Activated CD8-positive, alpha-beta T cell treated with anti-CD3 and anti-CD28 coated beads for 36 hours (primary cell): ENCODE results near the gene SPAG5. TPM values are rescaled to one million over a fixed set of nuclear protein-coding genes. Genes with fewer than 3 reads are reported as not detected.

Experiments used
- ATAC-seq: fragments of 200-7000 bp; cut with Tn5 transposase; one replicate; pipeline ENCODE4 v1.10.0; 2021; ENCODE audit warnings: mild to moderate bottlenecking, moderate library complexity
- CTCF ChIA-PET: fragments of 350-600 bp; sonication (Branson Sonifier 250); formaldehyde crosslinking; loops from one replicate; lab custom pipeline; 2021; ENCODE audit warnings: antibody characterized with exemption; lab: Charles Lee
- POLR2A ChIA-PET: fragments of 350-600 bp; sonication (Branson Sonifier 250); formaldehyde crosslinking; loops from one replicate; lab custom pipeline; 2021; ENCODE audit warnings: antibody characterized with exemption; lab: Charles Lee
- DNase-seq: peaks from one replicate; pipeline ENCODE4 v3.0.0-alpha.2; 2020
- H3K27ac Mint-ChIP-seq: one replicate; pipeline ENCODE4 v1.8.0; 2021; ENCODE audit warnings: mild to moderate bottlenecking, mixed read lengths
- H3K27me3 Mint-ChIP-seq: one replicate; pipeline ENCODE4 v1.8.0; 2021; ENCODE audit warnings: mixed read lengths
- H3K36me3 Mint-ChIP-seq: one replicate; pipeline ENCODE4 v1.8.0; 2021; ENCODE audit warnings: low read depth, mixed read lengths
- H3K4me1 Mint-ChIP-seq: one replicate; pipeline ENCODE4 v1.8.0; 2021; ENCODE audit warnings: low read depth, mixed read lengths
- H3K4me3 Mint-ChIP-seq: one replicate; pipeline ENCODE4 v1.8.0; 2021; ENCODE audit warnings: mild to moderate bottlenecking, moderate library complexity, mixed read lengths
- H3K9me3 Mint-ChIP-seq: one replicate; pipeline ENCODE4 v1.8.0; 2021; ENCODE audit warnings: mixed read lengths
- CTCF ChIP-seq: fragments of 200-600 bp; IDR thresholded peaks from one replicate; pipeline ENCODE4 v1.8.0; 2022; ENCODE audit warnings: antibody characterized with exemption, mild to moderate bottlenecking
- intact Hi-C: fragments of 100-400 bp; cut with micrococcal nuclease; formaldehyde crosslinking; loops from one replicate; pipeline ENCODE4 v1.10.0; 2022
- total RNA-seq, 2 experiments: library from RNA; stranded (reverse); gene quantifications; one replicate each; pipeline ENCODE4 v1.2.3, GENCODE V29; 2021

Gene SPAG5
- total RNA-seq, 2 experiments from 2014 or later, result 140 to 141 TPM

- peaks cover 32% of the 10 kb centered on the region for H3K36me3 Mint-ChIP-seq
- no peaks in the 10 kb centered on the region for H3K27me3 Mint-ChIP-seq
- ATAC-seq, result peak; percentile 80
- intact Hi-C loops, result no loop called here
- DNase-seq, result peak; percentile 83
- peak within 1 kb of the TSS; percentile 70 for H3K27ac Mint-ChIP-seq
- no peaks in the 10 kb centered on the region for H3K9me3 Mint-ChIP-seq
- ChIA-PET POLR2A (interaction anchor here (0.9 to 1.7 kb wide), 4 partner anchors 15 to 195 kb away, joined by 3 to 8 read pairs (median 4); partner anchors contain the start of genes POLDIP2, SDF2 and SUPT6H), CTCF (no interaction called here)
- H3K4me3 Mint-ChIP-seq, result peak within 1 kb of the TSS; percentile 81
- H3K4me1 Mint-ChIP-seq, result peaks cover 47% of the 10 kb centered on the region
- no peak for TF ChIP-seq CTCF
Observed at GRCh38 chr17:28552176-28552999, 46.4 kb downstream of the SPAG5 start, which contains the start of gene UNC119. Gene UNC119 (minus strand): TSS chr17:28552624. CDS start chr17:28552557, 67 bp downstream.

GRCh38 chr17:28551421-28552175 is 47.2 kb downstream of the SPAG5 start:
- DNase-seq, result no peak
- no peak for TF ChIP-seq CTCF
- CTCF ChIA-PET, result interaction anchor here (0.9 to 3.2 kb wide), 3 partner anchors 11 to 62 kb away, joined by 3 to 15 read pairs (median 4); partner anchors contain the start of genes PIGS and RSKR
- intact Hi-C loops, result no loop called here
- Mint-ChIP-seq H3K36me3 (peaks cover 28% of the 10 kb centered on the region), H3K9me3 (no peaks in the 10 kb centered on the region), H3K27ac (peak overlapping the region; percentile 70), H3K4me3 (peak overlapping the region; percentile 81), H3K27me3 (no peaks in the 10 kb centered on the region), H3K4me1 (peaks cover 48% of the 10 kb centered on the region)
- no peak for ATAC-seq
- POLR2A ChIA-PET, result interaction anchor here (0.8 to 1.7 kb wide), 5 partner anchors 14 to 171 kb away, joined by 3 to 8 read pairs (median 4); partner anchors contain the start of gene PIGS

- no peaks in the 10 kb centered on the region for H3K9me3 Mint-ChIP-seq
- ChIA-PET CTCF (interaction anchor here (0.9 to 3.2 kb wide), 7 partner anchors 10 to 743 kb away, joined by 3 to 15 read pairs (median 3); partner anchors contain the start of genes PIGS and RSKR), POLR2A (interaction anchor here (0.8 to 1.7 kb wide), 8 partner anchors 13 to 171 kb away, joined by 3 to 8 read pairs (median 4); partner anchors contain the start of genes ALDOC and PIGS)
- ATAC-seq (no peak), DNase-seq (no peak)
- H3K27ac Mint-ChIP-seq, result peak overlapping the region; percentile 89
- intact Hi-C loops, result no loop called here
- H3K36me3 Mint-ChIP-seq, result peaks cover 22% of the 10 kb centered on the region
- no peak for TF ChIP-seq CTCF
- H3K27me3 Mint-ChIP-seq, result no peaks in the 10 kb centered on the region
- peak overlapping the region; percentile 81 for H3K4me3 Mint-ChIP-seq
- H3K4me1 Mint-ChIP-seq, result peaks cover 48% of the 10 kb centered on the region
Observed at GRCh38 chr17:28550858-28551257, 48.0 kb downstream of the SPAG5 start.

- CTCF ChIA-PET, result interaction anchor here (1.0 to 4.3 kb wide), 19 partner anchors 9 to 790 kb away, joined by 3 to 31 read pairs (median 7); partner anchors contain the start of genes ALDOC, PIGS, POLDIP2 and SLC46A1
- intact Hi-C loops, result no loop called here
- ATAC-seq (peak; percentile 83), DNase-seq (peak; percentile 85)
- peak; percentile 13 for TF ChIP-seq CTCF
- peak overlapping the region; percentile 41 for H3K4me3 Mint-ChIP-seq
- H3K27ac Mint-ChIP-seq, result peak overlapping the region; percentile 89
- H3K4me1 Mint-ChIP-seq, result peaks cover 48% of the 10 kb centered on the region
- H3K36me3 Mint-ChIP-seq, result peaks cover 14% of the 10 kb centered on the region
- no peaks in the 10 kb centered on the region for H3K27me3 Mint-ChIP-seq
- POLR2A ChIA-PET, result interaction anchor here (0.7 to 1.6 kb wide), 7 partner anchors 12 to 161 kb away, joined by 3 to 5 read pairs (median 4); partner anchors contain the start of genes ALDOC, PIGS and SPAG5
- H3K9me3 Mint-ChIP-seq, result no peaks in the 10 kb centered on the region
Observed at GRCh38 chr17:28549236-28550132, 49.3 kb downstream of the SPAG5 start.
